Endodermal cell (in vitro differentiated cells): ENCODE data around the gene ATP8B4. TPM values are rescaled to one million over a fixed set of nuclear protein-coding genes. Genes with fewer than 3 reads are reported as not detected.
"Not testable (repeated sequence)": the region's sequence is repeated elsewhere in the genome, so short reads cannot be mapped to it uniquely, and the experiment has no call there.

Experiments
- DNase-seq: peaks from one replicate; pipeline ENCODE4 v3.0.0-alpha.2; 2017
- H3K27ac ChIP-seq: 2 replicates; pipeline ENCODE4 v1.5.1; 2013; ENCODE audit warnings: mild to moderate bottlenecking, low read depth, low read length, moderate library complexity
- H3K27me3 ChIP-seq: 2 replicates; pipeline ENCODE4 v1.6.1; 2013; ENCODE audit warnings: mild to moderate bottlenecking, low read length, moderate library complexity; ENCODE audit not compliant: insufficient read depth, control insufficient read depth, poor library complexity, severe bottlenecking
- H3K36me3 ChIP-seq: 2 replicates; pipeline ENCODE4 v1.7.0; 2013; ENCODE audit warnings: mild to moderate bottlenecking, low read length, moderate library complexity; ENCODE audit not compliant: control insufficient read depth, insufficient read depth
- H3K4me1 ChIP-seq: one replicate; pipeline ENCODE4 v1.7.0; 2013; ENCODE audit warnings: low read length; ENCODE audit not compliant: control insufficient read depth, insufficient read depth
- H3K4me3 ChIP-seq: 2 replicates; pipeline ENCODE4 v1.5.1; 2013; ENCODE audit warnings: mild to moderate bottlenecking, low read length, moderate library complexity
- H3K9ac ChIP-seq: 2 replicates; pipeline ENCODE4 v1.6.1; 2013; ENCODE audit warnings: mild to moderate bottlenecking, low read length, moderate library complexity; ENCODE audit not compliant: poor library complexity, severe bottlenecking; ENCODE audit errors: extremely low read depth
- H3K9me3 ChIP-seq: 2 replicates; pipeline ENCODE4 v1.6.1; 2013; ENCODE audit warnings: mild to moderate bottlenecking, low read length, moderate library complexity; ENCODE audit not compliant: control insufficient read depth
- H3K27ac Mint-ChIP-seq: 2 replicates; pipeline ENCODE4 v1.8.0; 2020; ENCODE audit warnings: mixed read lengths
- H3K27me3 Mint-ChIP-seq: 2 replicates; pipeline ENCODE4 v1.8.0; 2021; ENCODE audit warnings: mild to moderate bottlenecking, mixed read lengths; ENCODE audit not compliant: insufficient read depth
- H3K36me3 Mint-ChIP-seq: 2 replicates; pipeline ENCODE4 v1.8.0; 2020; ENCODE audit warnings: low read depth, mixed read lengths
- H3K4me1 Mint-ChIP-seq: 2 replicates; pipeline ENCODE4 v1.8.0; 2020; ENCODE audit warnings: mixed read lengths
- H3K4me3 Mint-ChIP-seq: 2 replicates; pipeline ENCODE4 v1.8.0; 2020; ENCODE audit warnings: mild to moderate bottlenecking, moderate library complexity, mixed read lengths
- H3K9me3 Mint-ChIP-seq: 2 replicates; pipeline ENCODE4 v1.8.0; 2020; ENCODE audit warnings: mild to moderate bottlenecking, mixed read lengths
- CTCF ChIP-seq: fragments of 200-600 bp; sonication (generic); conservative IDR thresholded peaks from 2 replicates; pipeline ENCODE4 v1.5.0; 2021; ENCODE audit warnings: antibody characterized with exemption, mild to moderate bottlenecking
- WGBS, 2 experiments: methylation state at CpG; one replicate each; pipeline versions ENCODE4 v1.1.5 to v1.1.7; 2013; ENCODE audit warnings: missing lambda C conversion rate in 2 of 2, mixed read lengths in 1 of 2; ENCODE audit not compliant: insufficient coverage in 1 of 2, insufficient read length in 1 of 2; 5-methylcytosine and 5-hydroxymethylcytosine counted together
- total RNA-seq, 2 donors: library from RNA; stranded (reverse); fragmentation: NEBNext Ultra II Directional in 1 of 2; extraction: Animal tissue kit (Norgen Biotek cat#: 25700) in 1 of 2; gene quantifications; 2 replicates in 1 of 2; 3 replicates in 1 of 2; pipeline ENCODE4 v1.2.1, GENCODE V29; 2021

The ATP8B4 gene
- total RNA-seq, 2 donors from 2014 or later: 0.64 to 0.95 TPM

GRCh38 chr15:50162969-50163718 is 44.1 kb upstream of the ATP8B4 start:
- no peaks in the 10 kb centered on the region for H3K9me3 ChIP-seq
- Mint-ChIP-seq H3K27ac (no peak overlapping the region), H3K36me3 (no peaks in the 10 kb centered on the region), H3K27me3 (no peaks in the 10 kb centered on the region), H3K4me3 (no peak overlapping the region), H3K4me1 (peaks cover 3% of the 10 kb centered on the region), H3K9me3 (peaks cover 23% of the 10 kb centered on the region)
- no peaks in the 10 kb centered on the region for H3K36me3 ChIP-seq
- no peak overlapping the region for H3K9ac ChIP-seq
- no peaks in the 10 kb centered on the region for H3K27me3 ChIP-seq
- DNase-seq: no peak
- no peak for TF ChIP-seq CTCF
- H3K4me3 ChIP-seq: no peak overlapping the region
- 80 to 81% methylated on average over 1 to 2 of the region's 2 CpGs for WGBS, 2 experiments
- peaks cover 8% of the 10 kb centered on the region for H3K4me1 ChIP-seq
- no peak overlapping the region for H3K27ac ChIP-seq

- not testable (repeated sequence) for H3K27ac ChIP-seq, H3K27me3 Mint-ChIP-seq, DNase-seq, H3K4me3 ChIP-seq, H3K27me3 ChIP-seq, H3K4me1 ChIP-seq, H3K9ac ChIP-seq, H3K36me3 ChIP-seq, H3K4me1 Mint-ChIP-seq, H3K27ac Mint-ChIP-seq, H3K36me3 Mint-ChIP-seq, H3K4me3 Mint-ChIP-seq, H3K9me3 ChIP-seq
- peaks cover 45% of the 10 kb centered on the region for H3K9me3 Mint-ChIP-seq
- WGBS, 2 experiments: 91 to 100% methylated on average over 4 to 27 of the region's 28 CpGs
Measured at GRCh38 chr15:50158236-50158635, 39.2 kb upstream of the ATP8B4 start.

- no peak for TF ChIP-seq CTCF
- H3K36me3 ChIP-seq: no peaks in the 10 kb centered on the region
- Mint-ChIP-seq H3K9me3 (peaks cover 6% of the 10 kb centered on the region), H3K27me3 (no peaks in the 10 kb centered on the region), H3K27ac (no peak overlapping the region), H3K4me1 (peaks cover 2% of the 10 kb centered on the region), H3K4me3 (no peak overlapping the region), H3K36me3 (no peaks in the 10 kb centered on the region)
- no peak overlapping the region for H3K4me3 ChIP-seq
- H3K9me3 ChIP-seq: no peaks in the 10 kb centered on the region
- H3K27ac ChIP-seq: no peak overlapping the region
- DNase-seq: no peak
- H3K9ac ChIP-seq: no peak overlapping the region
- peaks cover 3% of the 10 kb centered on the region for H3K4me1 ChIP-seq
- H3K27me3 ChIP-seq: no peaks in the 10 kb centered on the region
- 94 to 100% methylated on average over 1 to 2 of the region's 2 CpGs for WGBS, 2 experiments
Measured at GRCh38 chr15:50151476-50151875, 32.4 kb upstream of the ATP8B4 start.

GRCh38 chr15:50150851-50151250 is 31.8 kb upstream of the ATP8B4 start:
- peaks cover 3% of the 10 kb centered on the region for H3K4me1 ChIP-seq
- peaks cover 2% of the 10 kb centered on the region for H3K9me3 Mint-ChIP-seq
- H3K4me3 Mint-ChIP-seq: no peak overlapping the region
- H3K36me3 Mint-ChIP-seq: no peaks in the 10 kb centered on the region
- H3K4me3 ChIP-seq: no peak overlapping the region
- no peak for TF ChIP-seq CTCF
- H3K4me1 Mint-ChIP-seq: peaks cover 2% of the 10 kb centered on the region
- H3K27ac Mint-ChIP-seq: no peak overlapping the region
- H3K27me3 ChIP-seq: no peaks in the 10 kb centered on the region
- no peaks in the 10 kb centered on the region for H3K36me3 ChIP-seq
- H3K27me3 Mint-ChIP-seq: no peaks in the 10 kb centered on the region
- DNase-seq: no peak
- H3K9me3 ChIP-seq: no peaks in the 10 kb centered on the region
- H3K27ac ChIP-seq: no peak overlapping the region
- no peak overlapping the region for H3K9ac ChIP-seq
